HepG2 (cell line): ENCODE data around the gene ABCD4. TPM values are rescaled to one million over a fixed set of nuclear protein-coding genes. Genes with fewer than 3 reads are reported as not detected.

ENCODE experiments used
- CEBPB ChIP-seq: IDR thresholded peaks from 2 replicates; pipeline ENCODE4 v1.6.1; 2011; ENCODE audit warnings: low read depth, low read length, improper control_type of control experiment, borderline replicate concordance
- FOXJ3 ChIP-seq: sonication (generic); formaldehyde crosslinking; IDR thresholded peaks from 2 replicates; pipeline ENCODE4 v1.4.0; 2020; ENCODE audit warnings: missing genetic modification reagents, mild to moderate bottlenecking, borderline replicate concordance
- FOXP1 ChIP-seq, 2 experiments: fragments of 450-650 bp in 1 of 2; IDR thresholded peaks; 2 replicates each; pipeline ENCODE4 v1.6.1; 2017 to 2018; ENCODE audit warnings: antibody characterized with exemption in 1 of 2
- HBP1 ChIP-seq: IDR thresholded peaks from 2 replicates; pipeline ENCODE4 v1.6.1; 2016; ENCODE audit warnings: low read depth, control low read depth
- HNF4A ChIP-seq: sonication (generic); formaldehyde crosslinking; IDR thresholded peaks from 2 replicates; pipeline ENCODE4 v1.4.0; 2020; ENCODE audit warnings: missing genetic modification reagents
- HOXA3 ChIP-seq: sonication (generic); formaldehyde crosslinking; IDR thresholded peaks from 2 replicates; pipeline ENCODE4 v1.5.0; 2020; ENCODE audit warnings: missing genetic modification reagents
- HOXA5 ChIP-seq: sonication (generic); formaldehyde crosslinking; IDR thresholded peaks from 2 replicates; pipeline ENCODE4 v1.4.0; 2020; ENCODE audit warnings: missing genetic modification reagents
- NFIB ChIP-seq: sonication (generic); formaldehyde crosslinking; IDR thresholded peaks from 2 replicates; pipeline ENCODE4 v1.9.0; 2021; ENCODE audit warnings: missing genetic modification reagents, mild to moderate bottlenecking, borderline replicate concordance
- NRL ChIP-seq: sonication (generic); formaldehyde crosslinking; IDR thresholded peaks from 2 replicates; pipeline ENCODE4 v1.5.0; 2020; ENCODE audit warnings: missing genetic modification reagents, mild to moderate bottlenecking, moderate library complexity, borderline replicate concordance
- ONECUT2 ChIP-seq: sonication (generic); formaldehyde crosslinking; IDR thresholded peaks from 2 replicates; pipeline ENCODE4 v1.4.0; 2020; ENCODE audit warnings: missing genetic modification reagents
- PATZ1 ChIP-seq: sonication (generic); formaldehyde crosslinking; IDR thresholded peaks from 2 replicates; pipeline ENCODE4 v1.4.0; 2020; ENCODE audit warnings: missing genetic modification reagents
- REPIN1 ChIP-seq: sonication (generic); formaldehyde crosslinking; IDR thresholded peaks from 2 replicates; pipeline ENCODE4 v1.8.0; 2022; ENCODE audit warnings: missing genetic modification reagents, low read depth, mild to moderate bottlenecking, borderline replicate concordance
- SOX5 ChIP-seq: IDR thresholded peaks from 2 replicates; pipeline ENCODE4 v1.6.1; 2016; ENCODE audit warnings: borderline replicate concordance
- TEAD2 ChIP-seq: sonication (generic); formaldehyde crosslinking; IDR thresholded peaks from 2 replicates; pipeline ENCODE4 v1.9.0; 2021; ENCODE audit warnings: missing genetic modification reagents
- ZFYVE20 ChIP-seq: sonication (generic); formaldehyde crosslinking; IDR thresholded peaks from 2 replicates; pipeline ENCODE4 v1.8.0; 2023; ENCODE audit warnings: low read depth, mild to moderate bottlenecking, moderate library complexity, missing genetic modification reagents, borderline replicate concordance
- ZNF136 ChIP-seq: sonication (generic); formaldehyde crosslinking; IDR thresholded peaks from 2 replicates; pipeline ENCODE4 v1.8.1; 2022; ENCODE audit warnings: low read depth, mild to moderate bottlenecking, moderate library complexity, missing genetic modification reagents
- ZNF230 ChIP-seq: sonication (generic); formaldehyde crosslinking; IDR thresholded peaks from 2 replicates; pipeline ENCODE4 v1.4.0; 2020; ENCODE audit warnings: mild to moderate bottlenecking, missing genetic modification reagents
- ZNF280D ChIP-seq: sonication (generic); formaldehyde crosslinking; IDR thresholded peaks from 2 replicates; pipeline ENCODE4 v1.5.1; 2020; ENCODE audit warnings: mild to moderate bottlenecking, missing genetic modification reagents
- ZNF569 ChIP-seq: sonication (generic); formaldehyde crosslinking; IDR thresholded peaks from 2 replicates; pipeline ENCODE4 v1.5.0; 2020; ENCODE audit warnings: mild to moderate bottlenecking, missing genetic modification reagents, moderate library complexity, borderline replicate concordance
- ZNF616 ChIP-seq: sonication (generic); formaldehyde crosslinking; IDR thresholded peaks from 2 replicates; pipeline ENCODE4 v1.5.0; 2020; ENCODE audit warnings: low read depth, mild to moderate bottlenecking, missing genetic modification reagents
- polyA plus RNA-seq, 8 experiments: library from polyadenylated mRNA; depleted of rRNA in 3 of 8; stranded (reverse) in 7 of 8; unstranded in 1 of 8; fragments of >200 nt; fragmentation: Illumina TruSeq in 4 of 8; extraction: Trizol in 4 of 8; gene quantifications; 2 replicates each; pipeline versions ENCODE4 v1.2.1 to v1.2.3, GENCODE V29; 2011 to 2016; ENCODE audit warnings: low read depth in 4 of 8, missing spikeins in 1 of 8, mixed read lengths in 1 of 8; ENCODE audit not compliant: insufficient read depth in 1 of 8
- total RNA-seq, 5 experiments: library from RNA; depleted of rRNA; stranded (reverse); fragments of >200 nt; fragmentation: Illumina TruSeq; extraction: Trizol; gene quantifications; 2 replicates each; pipeline ENCODE4 v1.2.3, GENCODE V29; 2016; ENCODE audit warnings: low read depth in 1 of 5

The ABCD4 gene
- total and polyA plus RNA-seq, 2 of the 13 experiments (the other 11 are each of a cell fraction or from before 2014, with no cell fraction given): 47.5 to 50.5 TPM

- TF ChIP-seq REPIN1 (CRISPR knock-in tag) (no peak), ZNF280D (CRISPR knock-in tag) (no peak), NRL (CRISPR knock-in tag) (no peak), ZNF136 (CRISPR knock-in tag) (no peak), ZNF616 (CRISPR knock-in tag) (no peak), FOXP1 (IDR thresholded peaks at IDR 0.05) (no peak), FOXP1 (CRISPR knock-in tag; IDR thresholded peaks at IDR 0.05) (no peak), NFIB (no peak), ZNF569 (CRISPR knock-in tag) (no peak), HOXA3 (CRISPR knock-in tag) (peak; percentile 37; the same call in 1 of the 2 replicates), HNF4A (CRISPR knock-in tag) (no peak), FOXJ3 (CRISPR knock-in tag) (no peak), ONECUT2 (CRISPR knock-in tag) (no peak), PATZ1 (CRISPR knock-in tag) (no peak), CEBPB (no peak), HBP1 (no peak), HOXA5 (CRISPR knock-in tag) (no peak), ZFYVE20 (CRISPR knock-in tag) (no peak), SOX5 (CRISPR knock-in tag) (no peak), TEAD2 (CRISPR knock-in tag) (no peak), ZNF230 (CRISPR knock-in tag) (0 out of 2 replicates have a peak, but pooled peaks have one; percentile 42)
Observed at GRCh38 chr14:74257078-74257940, 45.4 kb downstream of the ABCD4 start (continued).
